H1 (cell line): Measurements from ENCODE around the gene MGME1. TPM values are rescaled to one million over a fixed set of nuclear protein-coding genes. Genes with fewer than 3 reads are reported as not detected.

Experiments used
- CTCF ChIA-PET: fragments of 300-600 bp; sonication (Branson Sonifier 250); formaldehyde crosslinking; loops from one replicate; lab custom pipeline; 2021; ENCODE audit not compliant: partially characterized antibody; lab: Charles Lee
- POLR2A ChIA-PET: fragments of 300-600 bp; sonication (Branson Sonifier 250); formaldehyde crosslinking; loops from one replicate; lab custom pipeline; 2021; ENCODE audit warnings: inconsistent platforms; ENCODE audit not compliant: partially characterized antibody; lab: Charles Lee
- DNase-seq, 2 experiments: peaks; one replicate each; pipeline versions ENCODE4 v3.0.0 to v3.0.0-alpha.2; 2010 to 2022; ENCODE audit warnings: low spot score in 2 of 2, low read depth in 1 of 2, mixed read lengths in 1 of 2
- FAIRE-seq: peaks from 2 replicates; lab custom pipeline; 2011; peaks lifted over from hg19 to GRCh38; lab: Jason Lieb, UNC
- H2AFZ ChIP-seq: 2 replicates; pipeline ENCODE4 v1.8.1; 2012; ENCODE audit warnings: low read length, inconsistent platforms
- H2AK5ac ChIP-seq: 2 replicates; pipeline ENCODE4 v1.6.1; 2013; ENCODE audit warnings: low read depth, low read length
- H2BK120ac ChIP-seq: replicated peaks from 2 replicates; pipeline ENCODE3; 2013; ENCODE audit warnings: low read depth, low read length, inconsistent platforms
- H2BK12ac ChIP-seq: 2 replicates; pipeline ENCODE4 v1.6.1; 2013; ENCODE audit warnings: low read depth, low read length
- H2BK15ac ChIP-seq: 2 replicates; pipeline ENCODE4 v1.6.1; 2013; ENCODE audit warnings: low read length
- H2BK20ac ChIP-seq: 2 replicates; pipeline ENCODE4 v1.6.1; 2013; ENCODE audit warnings: low read length
- H2BK5ac ChIP-seq: 2 replicates; pipeline ENCODE4 v1.6.1; 2013; ENCODE audit warnings: low read depth, low read length
- H3K14ac ChIP-seq: 2 replicates; pipeline ENCODE4 v1.6.1; 2013; ENCODE audit warnings: inconsistent platforms; ENCODE audit not compliant: insufficient read length
- H3K18ac ChIP-seq: 2 replicates; pipeline ENCODE4 v1.6.1; 2013; ENCODE audit warnings: low read length; ENCODE audit errors: extremely low read depth
- H3K23ac ChIP-seq: 2 replicates; pipeline ENCODE4 v1.6.1; 2013; ENCODE audit warnings: inconsistent platforms; ENCODE audit not compliant: insufficient read length
- H3K23me2 ChIP-seq: 2 replicates; pipeline ENCODE4 v1.6.1; 2013; ENCODE audit warnings: low read depth, low read length
- H3K27ac ChIP-seq: 2 replicates; pipeline ENCODE4 v1.6.1; 2011; ENCODE audit warnings: low read depth, low read length, inconsistent platforms
- H3K27me3 ChIP-seq, 4 experiments: replicated peaks in 1 of 4; 1 replicate in 1 of 4; 2 replicates in 3 of 4; pipeline versions ENCODE4 v1.6.1 to v1.8.1; 2011 to 2013; ENCODE audit warnings: low read length in 3 of 4, mild to moderate bottlenecking in 3 of 4, inconsistent platforms in 2 of 4, mixed read lengths in 2 of 4, moderate library complexity in 1 of 4; ENCODE audit not compliant: control insufficient read depth in 3 of 4, insufficient read depth in 3 of 4; ENCODE audit errors: extremely low read depth in 1 of 4
- H3K36me3 ChIP-seq, 4 experiments: 2 replicates each; pipeline versions ENCODE4 v1.6.1 to v1.8.1; 2011 to 2013; ENCODE audit warnings: mild to moderate bottlenecking in 4 of 4, low read length in 3 of 4, moderate library complexity in 2 of 4, control low read depth in 1 of 4, inconsistent platforms in 1 of 4; ENCODE audit not compliant: insufficient read depth in 4 of 4, control insufficient read depth in 2 of 4
- H3K4ac ChIP-seq: replicated peaks from 2 replicates; pipeline ENCODE3; 2013; ENCODE audit warnings: low read length, low read depth, mixed read lengths, inconsistent platforms; ENCODE audit not compliant: insufficient read length
- H3K4me1 ChIP-seq, 4 experiments: replicated peaks in 1 of 4; 1 replicate in 1 of 4; 2 replicates in 3 of 4; pipeline versions ENCODE4 v1.6.1 to v1.8.1; 2011 to 2013; ENCODE audit warnings: low read length in 3 of 4, inconsistent platforms in 2 of 4, mixed read lengths in 1 of 4; ENCODE audit not compliant: insufficient read depth in 4 of 4, control insufficient read depth in 3 of 4
- H3K4me2 ChIP-seq, 2 experiments: 2 replicates each; pipeline versions ENCODE4 v1.6.1 to v1.8.1; 2011 to 2013; ENCODE audit warnings: low read depth in 2 of 2, low read length in 2 of 2, control low read depth in 1 of 2, inconsistent platforms in 1 of 2, mild to moderate bottlenecking in 1 of 2; ENCODE audit not compliant: insufficient read depth in 1 of 2
- H3K4me3 ChIP-seq, 4 experiments: fragments of 200-600, 300-600 bp in 1 of 4; sonication (generic), shearing (Covaris generic), sonication (Bioruptor Twin) in 1 of 4; 2 replicates each; pipeline versions ENCODE4 v1.5.1 to v1.8.1; 2011 to 2016; ENCODE audit warnings: low read length in 4 of 4, low read depth in 3 of 4, control low read depth in 2 of 4, inconsistent platforms in 2 of 4, mild to moderate bottlenecking in 2 of 4, mixed read lengths in 1 of 4, moderate library complexity in 1 of 4; ENCODE audit not compliant: insufficient read depth in 2 of 4; ENCODE audit errors: extremely low read depth in 1 of 4
- H3K56ac ChIP-seq: replicated peaks from 2 replicates; pipeline ENCODE3; 2013; ENCODE audit warnings: low read depth, mild to moderate bottlenecking, mixed read lengths, low read length, inconsistent platforms; ENCODE audit not compliant: insufficient read length
- H3K79me1 ChIP-seq: 2 replicates; pipeline ENCODE4 v1.6.1; 2013; ENCODE audit warnings: low read depth, low read length, control low read depth
- H3K79me2 ChIP-seq, 2 experiments: 2 replicates each; pipeline versions ENCODE4 v1.6.1 to v1.8.1; 2012 to 2013; ENCODE audit warnings: low read length in 2 of 2, mild to moderate bottlenecking in 2 of 2, inconsistent platforms in 1 of 2; ENCODE audit not compliant: insufficient read depth in 2 of 2, control insufficient read depth in 1 of 2
- H3K9ac ChIP-seq, 4 experiments: replicated peaks in 1 of 4; 1 replicate in 1 of 4; 2 replicates in 3 of 4; pipeline versions ENCODE4 v1.6.1 to v1.8.1; 2011 to 2013; ENCODE audit warnings: low read depth in 3 of 4, low read length in 3 of 4, control low read depth in 2 of 4, mild to moderate bottlenecking in 2 of 4, moderate library complexity in 2 of 4, inconsistent platforms in 1 of 4; ENCODE audit errors: extremely low read depth in 1 of 4
- H3K9me3 ChIP-seq, 2 experiments: 2 replicates each; pipeline versions ENCODE4 v1.6.1 to v1.8.1; 2012 to 2013; ENCODE audit warnings: mild to moderate bottlenecking in 2 of 2, moderate library complexity in 2 of 2, control low read depth in 1 of 2, inconsistent platforms in 1 of 2, low read depth in 1 of 2, low read length in 1 of 2, mixed read lengths in 1 of 2; ENCODE audit not compliant: insufficient read depth in 2 of 2
- H4K20me1 ChIP-seq, 2 experiments: replicated peaks in 1 of 2; 2 replicates each; pipeline versions ENCODE3 to v1.8.1; 2011 to 2013; ENCODE audit warnings: inconsistent platforms in 2 of 2, low read length in 2 of 2, mild to moderate bottlenecking in 1 of 2; ENCODE audit not compliant: insufficient read depth in 2 of 2, control insufficient read depth in 1 of 2
- H4K5ac ChIP-seq: 2 replicates; pipeline ENCODE4 v1.6.1; 2013; ENCODE audit warnings: low read length, low read depth, mixed read lengths, inconsistent platforms; ENCODE audit not compliant: insufficient read length
- H4K8ac ChIP-seq: 2 replicates; pipeline ENCODE4 v1.8.0; 2013; ENCODE audit warnings: mild to moderate bottlenecking, moderate library complexity, low read length, inconsistent platforms; ENCODE audit not compliant: insufficient read depth; ENCODE audit errors: extremely low read depth
- H4K91ac ChIP-seq: replicated peaks from 2 replicates; pipeline ENCODE3; 2013; ENCODE audit warnings: low read length, mixed read lengths, inconsistent platforms; ENCODE audit not compliant: insufficient read length
- BRCA1 ChIP-seq: IDR thresholded peaks from 2 replicates; pipeline ENCODE4 v1.6.1; 2012; ENCODE audit warnings: low read depth, low read length, improper control_type of control experiment
- CBX5 ChIP-seq: fragments of 300-800, 300-1000 bp; sonication (generic); IDR thresholded peaks from 2 replicates; pipeline ENCODE4 v1.7.1; 2016; ENCODE audit warnings: antibody characterized with exemption, low read length, low read depth
- CHD1 ChIP-seq: IDR thresholded peaks from 2 replicates; pipeline ENCODE4 v1.6.1; 2012; ENCODE audit warnings: low read depth, low read length, improper control_type of control experiment
- KDM5A ChIP-seq: fragments of 200-600 bp; IDR thresholded peaks from 2 replicates; pipeline ENCODE4 v1.7.1; 2012; ENCODE audit warnings: mild to moderate bottlenecking, low read length, inconsistent platforms, mixed read lengths
- NANOG ChIP-seq: IDR thresholded peaks from 2 replicates; pipeline ENCODE4 v1.6.1; 2011; ENCODE audit warnings: low read length, low read depth, mild to moderate bottlenecking, inconsistent platforms; ENCODE audit not compliant: insufficient read depth, poor library complexity, severe bottlenecking
- RBBP5 ChIP-seq: IDR thresholded peaks from 2 replicates; pipeline ENCODE4 v1.7.1; 2012; ENCODE audit warnings: low read depth, mild to moderate bottlenecking, inconsistent platforms, low read length, moderate library complexity, borderline replicate concordance
- RNF2 ChIP-seq: fragments of 200-900, 300-1000 bp; sonication (generic); IDR thresholded peaks from 2 replicates; pipeline ENCODE4 v1.7.1; 2016; ENCODE audit warnings: borderline replicate concordance, low read depth, mild to moderate bottlenecking, antibody characterized with exemption, low read length; ENCODE audit not compliant: poor library complexity, severe bottlenecking; ENCODE audit errors: missing control alignments
- SIN3A ChIP-seq, 2 experiments: IDR thresholded peaks in 1 of 2; conservative IDR thresholded peaks in 1 of 2; 2 replicates each; pipeline ENCODE4 v1.6.1; 2011 to 2012; ENCODE audit warnings: low read length in 2 of 2, improper control_type of control experiment in 1 of 2, low read depth in 1 of 2, mild to moderate bottlenecking in 1 of 2
- SIRT6 ChIP-seq: IDR thresholded peaks from one replicate; pipeline ENCODE4 v1.7.1; 2012; ENCODE audit warnings: low read length, inconsistent platforms
- TCF12 ChIP-seq: IDR thresholded peaks from 2 replicates; pipeline ENCODE4 v1.6.1; 2011; ENCODE audit warnings: low read depth, mild to moderate bottlenecking, low read length
- TEAD4 ChIP-seq: IDR thresholded peaks from 2 replicates; pipeline ENCODE4 v1.6.1; 2012; ENCODE audit warnings: low read depth, low read length, inconsistent platforms, mixed read lengths
- YY1 ChIP-seq: IDR thresholded peaks from 2 replicates; pipeline ENCODE4 v1.6.1; 2011; ENCODE audit warnings: low read depth, mild to moderate bottlenecking, low read length
- WGBS, 2 experiments: shearing (Covaris generic) in 1 of 2; methylation state at CpG; one replicate each; pipeline versions ENCODE4 v1.1.6 to v1.1.7; 2013 to 2015; ENCODE audit warnings: low lambda C conversion rate in 2 of 2, mixed read lengths in 2 of 2, inconsistent platforms in 1 of 2, low coverage in 1 of 2, missing lambda C conversion rate in 1 of 2; ENCODE audit not compliant: insufficient replicate concordance in 2 of 2, insufficient coverage in 1 of 2, insufficient read length in 1 of 2; ENCODE audit errors: extremely low coverage in 1 of 2, missing lambda C conversion rate in 1 of 2; 5-methylcytosine and 5-hydroxymethylcytosine counted together
- polyA plus RNA-seq, 7 experiments: library from polyadenylated mRNA; depleted of rRNA in 3 of 7; stranded (reverse) in 5 of 7; unstranded in 2 of 7; fragments of >200 nt in 5 of 7; fragments of 200-250 nt in 2 of 7; gene quantifications; 1 replicate in 5 of 7; 2 replicates in 1 of 7; 4 replicates in 1 of 7; pipeline versions ENCODE4 v1.2.1 to v1.2.3, GENCODE V29; 2011 to 2013; ENCODE audit warnings: missing spikeins in 2 of 7, mixed read lengths in 2 of 7
- total RNA-seq: library from RNA; stranded (reverse); fragmentation: NEBNext Ultra II Directional; extraction: Animal tissue kit (Norgen Biotek cat#: 25700); gene quantifications from 2 replicates; pipeline ENCODE4 v1.2.1, GENCODE V29; 2021

The MGME1 gene
- total and polyA plus RNA-seq, 2 of the 8 experiments (the other 6 are each of a cell fraction or from before 2014, with no cell fraction given), result 27.7 to 59.0 TPM

DNA sequence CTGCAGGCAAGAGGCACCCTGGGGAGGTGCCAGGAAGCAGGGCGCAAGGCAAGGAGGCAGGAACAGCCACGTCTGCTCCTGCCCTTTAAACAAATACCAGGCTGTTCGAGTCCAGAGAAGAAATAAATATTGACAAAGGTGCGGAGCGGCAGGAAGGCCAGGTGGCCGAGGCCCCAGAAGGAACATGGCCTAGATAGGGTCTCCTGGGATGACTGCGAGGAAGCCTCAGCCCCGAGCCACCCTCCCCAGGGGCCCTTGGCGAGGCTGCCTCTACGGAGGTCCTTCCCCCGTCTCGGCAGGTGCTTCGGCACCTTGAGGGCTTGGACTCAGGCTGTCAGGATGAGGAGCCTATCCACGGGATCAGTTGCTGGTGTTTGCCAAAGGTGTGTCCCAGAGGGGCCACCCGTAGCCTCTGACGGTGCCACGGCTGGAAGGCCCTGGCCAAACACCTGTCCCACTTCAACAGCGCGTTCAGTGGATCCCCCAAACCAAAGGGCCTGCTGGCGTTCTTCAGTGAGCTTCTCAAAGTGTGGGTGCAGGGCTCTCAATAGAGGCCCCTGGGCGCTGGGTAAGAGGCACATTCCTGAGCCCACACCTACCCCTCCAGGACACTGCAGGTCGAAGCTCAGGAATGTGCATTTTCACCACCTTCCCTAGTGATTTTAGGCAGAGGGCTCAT lies 40.0 kb upstream of the MGME1 start:
- 83% methylated on average over 22 of the region's 22 CpGs; no CpG with 5 or more reads in 1 of the 2 experiments for WGBS, 2 experiments
- CTCF ChIA-PET, result interaction anchor here (0.6 to 1.8 kb wide), 10 partner anchors 9 to 1857 kb away, joined by 3 to 5 read pairs (median 4); no protein-coding TSS in a partner anchor
- TF ChIP-seq RBBP5 (no peak), BRCA1 (no peak), TEAD4 (peak; percentile 66; the same call in 1 of the 2 replicates), KDM5A (no peak), YY1 (no peak), SIN3A (conservative IDR thresholded peaks at IDR 0.05 in 1 of 2, IDR thresholded peaks at IDR 0.05 in 1 of 2; ENCODE audit: low read depth in 1 of 2, low read length in 2 of 2) (no peak), CBX5 (no peak), CHD1 (no peak), TCF12 (no peak), RNF2 (no peak), NANOG (no peak), SIRT6 (no peak)

More for the DNA sequence above, 40.0 kb upstream of the MGME1 start:
- POLR2A ChIA-PET, result interaction anchor here (0.8 to 1.1 kb wide), 2 partner anchors 9 to 40 kb away, joined by 3 to 4 read pairs; partner anchors contain the start of gene MGME1
- Histone ChIP-seq H4K5ac (no peak overlapping the region), H3K9ac (no peak overlapping the region), H3K56ac (no peak overlapping the region), H3K4me2 (no peak overlapping the region; a peak in 1 of 4 replicates), H3K79me2 (no peaks in the 10 kb centered on the region), H3K23ac (no peak overlapping the region), H3K36me3 (no peaks in the 10 kb centered on the region), H3K18ac (peak overlapping the region; percentile 19; the same call in 1 of the 2 replicates), H2BK15ac (0 out of 2 replicates have a peak overlapping the region, but pooled peaks have one; percentile 61), H3K27ac (no peak overlapping the region), H2AFZ (0 out of 2 replicates have a peak overlapping the region, but pooled peaks have one; percentile 68), H3K14ac (no peak overlapping the region), H2BK5ac (no peak overlapping the region), H3K4me1 (peaks cover 0 to 9% (median 4%) of the 10 kb centered on the region in 4 experiments; a peak in 5 of 7 replicates), H4K20me1 (peaks cover 0 to 2% of the 10 kb centered on the region in 2 experiments), H3K23me2 (no peaks in the 10 kb centered on the region), H3K79me1 (no peaks in the 10 kb centered on the region), H4K91ac (no peak overlapping the region), H3K4ac (no peak overlapping the region), H2BK12ac (0 out of 2 replicates have a peak overlapping the region, but pooled peaks have one; percentile 84), H3K4me3 (no peak overlapping the region), H2AK5ac (no peak overlapping the region), H2BK120ac (no peak overlapping the region), H4K8ac (no peak overlapping the region), H2BK20ac (no peak overlapping the region), H3K9me3 (no peaks in the 10 kb centered on the region), H3K27me3 (no peaks in the 10 kb centered on the region)
- DNase-seq (no peak), FAIRE-seq (no peak)
